Duodenal mucosa (tissue), 2 donors: ENCODE measurements around the gene NBL1.
"Not testable (repeated sequence)": the region's sequence is repeated elsewhere in the genome, so short reads cannot be mapped to it uniquely, and the experiment has no call there.

ENCODE experiments used
- H3K27ac ChIP-seq: one replicate; pipeline ENCODE4 v1.7.0; 2013; ENCODE audit warnings: low read depth, low read length
- H3K27me3 ChIP-seq, 2 donors: one replicate each; pipeline ENCODE4 v1.7.0; 2013; ENCODE audit warnings: low read length in 2 of 2, control low read depth in 1 of 2; ENCODE audit not compliant: insufficient read depth in 2 of 2, control insufficient read depth in 1 of 2
- H3K36me3 ChIP-seq, 2 donors: one replicate each; pipeline ENCODE4 v1.7.0; 2013; ENCODE audit warnings: low read length in 2 of 2, control low read depth in 1 of 2; ENCODE audit not compliant: insufficient read depth in 2 of 2, control insufficient read depth in 1 of 2
- H3K4me1 ChIP-seq, 2 donors: one replicate each; pipeline ENCODE4 v1.7.0; 2013; ENCODE audit warnings: low read length in 2 of 2, control low read depth in 1 of 2; ENCODE audit not compliant: insufficient read depth in 2 of 2, control insufficient read depth in 1 of 2
- H3K4me3 ChIP-seq, 2 donors: one replicate each; pipeline ENCODE4 v1.7.0; 2013; ENCODE audit warnings: low read length in 2 of 2, low read depth in 1 of 2
- H3K9ac ChIP-seq, 2 donors: one replicate each; pipeline ENCODE4 v1.7.0; 2013; ENCODE audit warnings: low read length in 2 of 2, low read depth in 1 of 2
- H3K9me3 ChIP-seq, 2 donors: one replicate each; pipeline ENCODE4 v1.7.0; 2013; ENCODE audit warnings: low read length in 2 of 2, control low read depth in 1 of 2; ENCODE audit not compliant: control insufficient read depth in 1 of 2

Gene NBL1

DNA sequence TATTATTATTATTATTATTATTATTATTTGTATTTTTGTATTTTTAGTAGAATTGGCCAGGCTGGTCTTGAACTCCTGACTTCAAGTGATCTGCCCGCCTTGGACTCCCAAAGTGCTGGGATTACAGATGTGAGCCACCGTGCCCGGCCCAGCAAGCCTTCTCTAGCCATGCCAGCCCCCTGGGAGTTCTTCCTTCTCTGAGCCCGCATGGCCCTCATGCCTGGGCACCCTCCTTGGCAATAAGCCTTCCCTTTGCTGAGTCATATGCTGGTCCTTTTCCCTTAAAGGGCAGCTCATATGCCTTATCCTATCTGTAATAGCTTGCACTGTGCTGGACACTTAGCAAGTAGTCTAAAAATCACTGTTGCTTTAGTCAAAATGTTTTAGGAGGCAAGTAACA, 8.5 kb upstream of the NBL1 start:
- no peaks in the 10 kb centered on the region for H3K9me3 ChIP-seq
- no peaks in the 10 kb centered on the region for H3K36me3 ChIP-seq
- peaks cover 6 to 9% of the 10 kb centered on the region in 2 donors for H3K4me1 ChIP-seq
- H3K4me3 ChIP-seq = no peak overlapping the region
- no peaks in the 10 kb centered on the region for H3K27me3 ChIP-seq
- no peak overlapping the region for H3K9ac ChIP-seq
- no peak overlapping the region for H3K27ac ChIP-seq

DNA sequence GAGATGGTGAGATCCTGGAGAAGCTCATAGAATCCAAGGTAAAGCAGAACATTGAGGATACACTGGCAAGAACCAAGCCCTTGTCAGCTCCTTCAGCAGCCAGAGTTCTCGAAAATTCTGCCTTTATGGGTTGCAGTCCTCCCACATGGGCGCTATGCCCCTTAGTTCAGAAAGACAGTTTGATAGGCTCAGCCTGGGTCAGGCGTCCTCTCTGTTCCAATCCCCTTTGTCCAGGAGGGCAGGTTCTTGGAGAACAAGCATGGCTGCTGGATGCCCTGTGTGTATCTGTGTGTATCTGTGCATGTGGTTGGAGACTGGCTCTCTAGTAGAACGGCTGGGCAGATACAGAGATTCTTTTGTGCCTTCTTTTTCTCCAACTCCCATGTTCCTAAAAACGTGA, 8.0 kb upstream of the NBL1 start:
- Histone ChIP-seq H3K4me1 (peaks cover 10 to 14% of the 10 kb centered on the region in 2 donors), H3K27me3 (no peaks in the 10 kb centered on the region), H3K9ac (no peak overlapping the region), H3K4me3 (no peak overlapping the region), H3K36me3 (no peaks in the 10 kb centered on the region), H3K27ac (no peak overlapping the region), H3K9me3 (no peaks in the 10 kb centered on the region)

DNA sequence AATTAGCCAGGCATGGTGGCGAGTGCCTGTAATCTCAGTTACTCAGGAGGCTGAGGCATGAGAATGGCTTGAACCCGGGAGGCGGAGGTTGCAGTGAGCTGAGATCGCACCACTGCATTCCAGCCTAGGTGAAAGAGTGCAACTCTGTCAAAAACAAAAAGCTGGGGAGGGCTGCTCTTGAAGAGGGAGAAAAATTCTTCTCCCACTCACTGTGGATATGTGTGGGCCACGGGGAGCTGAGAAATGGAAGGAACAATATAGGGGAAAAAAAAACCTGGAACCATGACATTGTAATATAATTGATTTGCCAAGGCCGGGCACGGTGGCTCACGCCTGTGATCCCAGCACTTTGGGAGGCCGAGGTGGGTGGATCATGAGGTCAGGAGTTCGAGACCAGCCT, 7.4 kb upstream of the NBL1 start:
- H3K36me3 ChIP-seq, H3K27ac ChIP-seq, H3K9ac ChIP-seq, H3K9me3 ChIP-seq, H3K27me3 ChIP-seq, H3K4me3 ChIP-seq: not testable (repeated sequence)
- H3K4me1 ChIP-seq = peaks cover 14 to 19% of the 10 kb centered on the region in 2 donors

DNA sequence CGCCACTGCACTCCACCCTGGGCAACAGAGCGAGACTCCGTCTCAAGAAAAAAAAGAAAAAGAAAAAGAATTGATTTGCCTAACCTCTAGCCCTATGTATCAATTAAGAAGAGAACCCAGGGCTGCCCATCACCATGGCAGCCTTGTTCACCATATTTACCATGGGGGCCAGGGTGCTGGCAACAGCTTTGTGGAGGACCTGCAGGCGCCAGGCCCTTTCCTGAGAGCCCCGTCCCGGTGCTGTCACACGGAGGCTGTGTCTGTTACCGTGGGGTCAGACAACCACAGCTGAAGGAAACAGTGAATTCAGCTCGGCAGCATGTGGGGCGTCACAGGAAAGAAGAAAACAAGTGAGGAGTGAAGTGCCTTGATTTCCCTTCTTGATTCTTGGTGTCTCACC, 6.5 kb upstream of the NBL1 start:
- Histone ChIP-seq H3K4me3 (no peak overlapping the region), H3K9ac (no peak overlapping the region)

DNA sequence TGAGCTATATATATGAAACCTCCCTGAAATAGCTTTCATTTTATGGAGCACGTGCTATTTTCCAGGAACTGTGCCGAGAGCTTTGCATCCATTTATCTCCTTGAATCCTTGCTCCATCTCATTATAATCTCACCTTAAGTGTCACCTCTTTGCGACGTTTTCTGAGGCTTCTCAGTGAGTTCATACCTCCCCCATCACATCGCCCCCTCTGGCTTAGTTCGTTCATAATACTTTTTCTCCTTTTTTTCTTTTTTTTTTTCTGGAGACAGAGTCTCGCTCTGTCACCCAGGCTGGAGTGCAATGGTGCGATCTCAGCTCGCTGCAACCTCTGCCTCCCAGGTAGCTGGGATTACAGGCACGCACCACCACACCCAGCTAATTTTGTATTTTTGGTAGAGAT, 4.9 kb upstream of the NBL1 start:
- H3K27ac ChIP-seq, H3K4me3 ChIP-seq, H3K9me3 ChIP-seq, H3K9ac ChIP-seq, H3K27me3 ChIP-seq, H3K36me3 ChIP-seq: not testable (repeated sequence)
- H3K4me1 ChIP-seq = peaks cover 24 to 26% of the 10 kb centered on the region in 2 donors

More for the DNA sequence above, 6.5 kb upstream of the NBL1 start:
- no peak overlapping the region for H3K27ac ChIP-seq
- H3K36me3 ChIP-seq = no peaks in the 10 kb centered on the region
- H3K4me1 ChIP-seq = peaks cover 16 to 19% of the 10 kb centered on the region in 2 donors
- no peaks in the 10 kb centered on the region for H3K9me3 ChIP-seq
- no peaks in the 10 kb centered on the region for H3K27me3 ChIP-seq

DNA sequence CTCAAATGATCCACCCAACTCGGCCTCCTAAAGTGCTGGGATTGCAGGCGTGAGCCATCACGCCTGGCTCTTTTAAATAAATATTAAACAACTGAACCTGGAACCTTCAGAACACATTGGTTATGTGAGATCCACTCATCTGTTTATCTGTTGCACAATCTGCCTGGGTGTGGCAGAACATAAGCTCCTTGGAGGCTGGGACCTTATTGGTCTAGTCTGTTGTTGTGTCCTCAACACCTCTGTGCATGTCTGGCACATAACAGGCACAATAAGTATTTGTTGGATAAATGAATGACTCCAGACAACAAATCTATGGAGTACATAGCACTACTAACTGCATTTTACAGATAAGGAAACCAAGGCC, 4.1 kb upstream of the NBL1 start:
- H3K9ac ChIP-seq = peak overlapping the region in 1 of 2 donors; percentile 38
- no peak overlapping the region for H3K4me3 ChIP-seq
- H3K9me3 ChIP-seq = no peaks in the 10 kb centered on the region
- H3K27me3 ChIP-seq = no peaks in the 10 kb centered on the region
- peaks cover 24 to 26% of the 10 kb centered on the region in 2 donors for H3K4me1 ChIP-seq
- no peaks in the 10 kb centered on the region for H3K36me3 ChIP-seq
- H3K27ac ChIP-seq = no peak overlapping the region

DNA sequence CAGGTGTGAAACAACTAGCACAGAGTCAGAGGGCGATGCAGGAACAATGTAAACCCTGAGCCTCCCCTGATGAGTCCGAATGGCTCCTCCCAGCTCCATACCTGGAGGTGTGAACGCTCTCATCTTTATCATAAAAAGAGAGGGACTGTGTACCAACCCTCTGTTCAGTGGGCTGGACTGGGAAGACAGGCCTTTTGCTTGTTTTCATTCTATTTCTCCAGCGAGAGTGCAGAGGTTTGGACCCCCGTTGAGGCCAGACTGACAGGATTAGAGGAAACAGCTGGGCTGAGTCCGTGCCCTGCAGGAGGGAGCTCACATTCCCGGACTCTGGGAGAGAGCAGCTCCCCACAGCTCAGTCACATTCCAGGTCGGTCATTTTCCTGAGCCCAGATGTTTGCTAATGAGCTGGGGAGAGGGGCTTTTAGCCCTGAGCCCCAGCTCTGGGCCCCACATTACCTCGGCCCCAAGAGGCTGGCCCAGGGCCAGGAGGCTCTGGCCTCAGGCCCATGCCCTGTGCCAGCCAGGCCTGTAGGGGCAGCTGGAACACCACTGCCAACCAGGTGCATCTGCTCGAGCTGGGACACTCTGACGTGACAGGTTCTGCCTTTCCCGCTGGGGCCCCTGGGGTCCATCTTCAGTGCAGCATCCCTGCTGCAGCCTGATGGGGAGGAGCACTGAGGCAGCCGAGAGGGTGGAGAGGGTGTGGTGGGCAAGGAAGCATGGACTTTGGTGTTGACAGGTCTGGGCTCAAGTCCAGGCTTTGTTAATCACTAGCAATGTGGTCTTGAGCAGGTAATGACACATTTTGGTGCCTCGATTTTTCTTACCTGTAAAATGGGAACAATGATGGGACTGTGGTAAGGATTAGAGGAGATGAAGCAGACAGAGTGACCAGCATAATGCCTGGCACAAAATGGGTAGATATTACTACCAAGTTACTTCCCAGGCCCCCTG, 3.5 kb upstream of the NBL1 start:
- no peaks in the 10 kb centered on the region for H3K36me3 ChIP-seq
- no peaks in the 10 kb centered on the region for H3K9me3 ChIP-seq
- peak overlapping the region; percentile 30 for H3K27ac ChIP-seq
- peak overlapping the region in 1 of 2 donors; percentile 38 for H3K9ac ChIP-seq
- H3K4me1 ChIP-seq = peaks cover 26% of the 10 kb centered on the region in 2 donors
- H3K4me3 ChIP-seq = peak overlapping the region in 1 of 2 donors; percentile 16
- H3K27me3 ChIP-seq = no peaks in the 10 kb centered on the region

DNA sequence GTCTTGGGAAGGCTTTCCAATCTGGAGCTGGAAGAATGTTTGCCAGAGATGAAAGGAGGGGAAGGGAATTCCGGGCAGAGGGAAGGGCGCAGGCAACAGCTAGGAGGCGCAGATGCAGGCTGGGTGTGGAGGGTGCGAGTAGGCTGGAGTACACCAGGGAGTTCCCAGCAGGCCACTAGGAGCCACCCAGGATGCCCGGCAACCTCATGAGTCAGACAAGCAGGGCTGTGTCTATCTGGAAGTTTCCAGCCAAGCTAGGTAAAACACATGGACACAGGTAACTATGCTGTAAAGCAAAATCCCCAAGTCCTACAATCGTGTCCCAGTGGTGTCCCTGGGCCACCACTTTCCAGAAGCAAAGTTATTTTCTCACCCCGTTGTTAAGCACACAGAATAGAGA, 990 bp upstream of the NBL1 start:
- no peaks in the 10 kb centered on the region for H3K27me3 ChIP-seq

DNA sequence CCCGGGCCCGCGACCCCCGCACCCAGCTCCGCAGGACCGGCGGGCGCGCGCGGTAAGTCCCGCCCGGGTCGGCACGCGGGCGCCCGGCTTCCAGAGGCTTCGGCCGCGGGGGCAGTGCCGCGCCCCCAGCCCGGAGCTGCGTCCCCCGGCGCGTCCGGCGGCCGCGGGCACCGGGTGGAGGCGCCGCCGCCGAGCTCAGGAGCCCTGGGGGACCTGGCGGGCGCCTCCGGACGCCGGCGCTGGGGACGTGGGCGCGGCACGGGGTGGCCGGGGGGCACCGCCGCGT, 227 bp downstream of the NBL1 start:
- Histone ChIP-seq H3K36me3 (no peaks in the 10 kb centered on the region), H3K27ac (peak overlapping the region; percentile 93), H3K9me3 (no peaks in the 10 kb centered on the region), H3K4me3 (peak overlapping the region; percentile 92 to 93), H3K9ac (peak overlapping the region; percentile 97 to 98), H3K27me3 (no peaks in the 10 kb centered on the region), H3K4me1 (peaks cover 54 to 56% of the 10 kb centered on the region in 2 donors)

More for the DNA sequence above, 990 bp upstream of the NBL1 start:
- Histone ChIP-seq H3K4me3 (peak overlapping the region; percentile 48 to 66), H3K9me3 (no peaks in the 10 kb centered on the region), H3K36me3 (no peaks in the 10 kb centered on the region), H3K27ac (peak overlapping the region; percentile 86), H3K4me1 (peaks cover 50 to 51% of the 10 kb centered on the region in 2 donors), H3K9ac (peak overlapping the region; percentile 67 to 86)

DNA sequence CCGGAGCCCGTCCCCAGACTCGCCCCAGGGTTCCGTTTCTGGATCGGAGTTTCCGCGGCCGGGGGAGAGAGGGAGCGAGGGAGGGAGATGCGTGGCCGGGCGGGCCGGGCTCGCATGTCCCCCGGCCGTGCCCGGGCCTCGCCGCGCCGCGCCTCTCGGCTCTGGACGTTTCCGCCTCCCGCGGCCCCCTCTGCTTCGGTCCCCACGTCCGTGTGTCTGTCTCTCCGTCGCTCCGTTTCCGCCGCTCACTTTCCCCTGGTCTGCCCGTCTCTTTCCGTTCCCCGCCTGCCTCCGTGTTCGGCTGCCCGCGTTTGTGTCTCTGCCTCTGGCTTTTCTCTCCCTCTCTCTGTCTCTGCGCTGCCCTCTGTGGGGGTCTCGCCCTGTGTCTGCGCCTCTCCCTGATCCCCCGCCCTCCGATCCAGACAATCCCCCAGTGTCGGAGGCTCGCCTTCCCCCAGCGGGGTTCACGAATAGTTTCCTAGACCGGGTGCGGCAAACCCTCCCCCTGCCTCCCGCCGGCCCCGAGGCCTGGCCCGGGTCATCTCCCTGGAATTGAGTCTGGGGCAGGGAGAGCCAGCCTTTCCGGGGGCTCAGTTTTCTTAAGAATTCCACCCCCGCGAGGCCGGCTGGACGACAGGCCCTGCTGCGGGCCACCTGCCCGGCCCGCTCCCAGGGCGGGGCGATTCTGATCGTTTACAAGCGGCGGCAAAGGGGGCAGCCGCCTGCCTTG, 735 bp downstream of the NBL1 start:
- peak overlapping the region; percentile 92 to 93 for H3K4me3 ChIP-seq
- peak overlapping the region; percentile 93 for H3K27ac ChIP-seq
- peaks cover 54 to 57% of the 10 kb centered on the region in 2 donors for H3K4me1 ChIP-seq
- H3K36me3 ChIP-seq = no peaks in the 10 kb centered on the region
- no peaks in the 10 kb centered on the region for H3K27me3 ChIP-seq
- peak overlapping the region; percentile 97 to 98 for H3K9ac ChIP-seq
- H3K9me3 ChIP-seq = no peaks in the 10 kb centered on the region
